Globus pallidus (tissue), 1 donor: ENCODE measurements around the gene KIF5C.
A peak's percentile ranks its signal among the peaks of the same experiment; 100 is the strongest.

Experiments used
- DNase-seq: peaks from one replicate; pipeline ENCODE4 v3.0.0-alpha.2; 2015; ENCODE audit warnings: low spot score

KIF5C gene

DNA sequence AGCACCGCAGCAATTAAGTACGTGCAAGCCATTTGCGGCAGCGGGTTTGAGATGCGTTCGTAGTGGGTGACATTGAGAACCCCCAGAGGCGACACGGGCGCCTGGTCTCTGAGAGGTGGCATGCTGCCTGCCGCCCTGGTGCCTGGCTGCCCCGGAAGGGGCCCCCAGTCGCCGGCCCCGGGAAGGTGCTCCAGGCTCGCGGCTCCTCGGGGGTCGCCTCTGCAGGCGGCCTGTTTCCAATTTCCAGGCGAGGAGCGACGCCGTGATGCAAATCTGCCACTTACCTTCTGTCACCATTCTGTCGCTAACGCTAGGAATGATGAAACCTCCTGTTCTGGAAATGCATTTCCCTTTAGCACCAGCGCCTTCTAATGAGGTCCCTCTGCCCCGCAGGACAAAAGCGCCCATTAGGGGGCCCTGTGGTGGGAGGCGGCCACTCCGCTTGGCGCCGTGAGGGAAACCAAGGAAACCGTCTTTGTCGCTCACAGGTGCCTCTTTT lies 13.0 kb downstream of the KIF5C start:
- DNase-seq, result no peak

- no peak for DNase-seq
Observed at GRCh38 chr2:148888986-148889385, 14.0 kb downstream of the KIF5C start.

GRCh38 chr2:148893906-148894305 lies 18.9 kb downstream of the KIF5C start:
- DNase-seq, result no peak

- DNase-seq, result no peak
Observed at GRCh38 chr2:148896136-148896535, 21.1 kb downstream of the KIF5C start.

DNA sequence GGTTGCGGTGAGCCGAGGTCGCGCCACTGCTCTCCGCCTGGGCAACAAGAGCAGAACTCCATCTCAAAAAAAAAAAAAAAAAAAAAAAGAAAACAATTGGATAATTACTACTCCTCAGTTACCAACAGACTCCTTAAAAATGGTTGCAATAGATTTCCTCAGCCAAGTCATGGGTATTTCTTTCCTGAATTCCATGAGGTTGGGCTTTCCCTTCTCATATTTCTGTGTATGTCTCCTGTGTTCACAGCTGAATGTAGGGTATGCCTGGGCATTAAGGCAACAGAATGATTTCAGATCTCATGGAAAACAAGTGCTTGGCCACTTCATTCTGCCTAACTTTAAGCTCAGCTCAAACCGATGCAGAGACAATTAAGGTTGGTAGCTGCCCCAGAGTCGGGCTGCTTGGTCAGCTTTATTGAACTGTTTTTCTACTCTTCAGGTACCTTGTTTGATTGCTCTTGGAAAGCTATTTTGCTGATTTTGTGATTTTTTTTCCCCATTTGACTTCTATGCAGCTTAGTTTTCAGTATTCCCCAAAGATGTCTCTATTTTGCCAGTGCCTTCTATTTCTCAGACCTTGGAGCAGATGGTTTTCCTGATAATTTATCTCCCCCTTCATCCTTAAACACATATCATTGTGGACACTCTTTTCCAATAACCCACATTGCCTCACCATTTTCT lies 24.8 kb downstream of the KIF5C start:
- no peak for DNase-seq

DNA sequence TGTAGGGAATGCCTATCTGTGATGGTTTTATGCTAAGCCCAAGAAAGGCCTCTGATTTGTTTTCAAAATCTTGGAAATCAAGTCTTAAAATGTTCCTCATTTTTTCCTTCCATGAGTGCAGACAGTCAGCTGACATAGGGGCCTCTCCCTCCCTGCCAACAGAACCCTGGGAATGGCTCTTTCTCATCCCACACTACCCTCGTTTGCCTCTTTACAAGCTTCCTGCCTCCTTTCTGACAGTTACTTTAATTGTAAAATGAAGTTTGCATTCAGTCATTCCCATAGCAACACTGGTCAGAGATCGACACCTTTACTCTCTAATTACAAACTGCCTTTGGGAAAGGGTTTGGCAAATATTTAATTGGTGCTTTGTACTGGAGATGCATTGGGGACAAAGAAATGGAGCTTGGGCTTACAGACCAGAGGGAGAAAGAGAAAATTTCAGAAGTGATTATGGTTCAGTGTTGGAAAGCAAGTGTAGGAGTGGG lies 25.4 kb downstream of the KIF5C start:
- no peak for DNase-seq

DNA sequence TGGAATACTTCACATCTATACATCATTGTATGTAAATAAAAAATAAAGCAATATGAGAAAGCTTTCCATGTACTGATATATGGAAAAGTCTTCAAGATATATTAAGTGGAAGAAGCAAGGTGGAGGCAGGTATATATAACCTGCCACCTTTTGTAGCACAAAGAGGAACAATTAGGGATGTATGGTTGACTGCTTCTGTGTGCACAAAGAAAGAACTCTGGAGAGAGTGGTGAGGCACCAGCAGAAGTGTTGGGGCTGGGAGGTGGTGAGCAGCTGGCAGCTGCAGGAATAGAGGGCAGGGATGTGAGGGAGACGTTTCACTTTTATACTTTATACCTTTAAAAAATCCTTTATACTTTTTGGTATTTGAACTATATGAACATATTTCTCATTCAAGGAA lies 26.1 kb downstream of the KIF5C start:
- DNase-seq, result no peak

DNA sequence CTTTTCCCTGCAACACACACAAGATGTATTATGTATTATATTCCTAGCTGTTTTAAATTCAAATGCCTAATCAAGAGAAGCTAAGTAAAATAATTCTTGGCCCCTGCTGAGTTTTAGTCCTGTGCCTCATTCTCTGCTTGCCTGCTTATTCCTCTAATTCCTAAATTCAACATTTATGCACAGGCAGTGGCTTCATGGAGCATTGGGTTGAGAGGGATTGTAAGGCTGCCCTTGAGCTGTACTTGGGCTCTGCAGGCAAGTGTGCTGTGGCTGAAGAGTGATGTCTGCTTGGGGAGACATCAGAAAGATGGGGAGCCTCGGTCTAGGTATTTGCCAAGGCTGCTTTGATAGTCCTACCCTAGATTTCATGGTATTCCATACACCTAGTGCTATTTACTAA lies 27.8 kb downstream of the KIF5C start:
- DNase-seq, result no peak

DNA sequence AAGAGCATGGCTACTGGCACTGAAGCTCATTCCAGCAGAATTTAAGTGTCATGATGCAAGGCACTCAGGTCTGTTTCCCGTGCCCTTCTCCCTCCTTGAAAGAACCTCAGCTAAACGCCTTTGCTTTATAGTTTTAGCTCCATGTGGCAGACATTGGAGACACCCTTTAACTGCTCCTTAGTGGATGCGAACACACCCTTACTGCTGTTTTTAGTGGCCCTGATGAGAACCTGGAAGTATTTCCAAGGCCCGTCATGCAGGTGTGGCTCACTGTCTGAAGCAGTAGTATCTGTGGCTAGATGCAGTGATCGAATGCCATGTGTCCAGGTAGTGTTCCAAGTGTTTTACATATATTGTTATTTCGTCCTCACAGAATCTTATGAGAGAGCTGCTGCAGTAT lies 28.3 kb downstream of the KIF5C start:
- no peak for DNase-seq

DNA sequence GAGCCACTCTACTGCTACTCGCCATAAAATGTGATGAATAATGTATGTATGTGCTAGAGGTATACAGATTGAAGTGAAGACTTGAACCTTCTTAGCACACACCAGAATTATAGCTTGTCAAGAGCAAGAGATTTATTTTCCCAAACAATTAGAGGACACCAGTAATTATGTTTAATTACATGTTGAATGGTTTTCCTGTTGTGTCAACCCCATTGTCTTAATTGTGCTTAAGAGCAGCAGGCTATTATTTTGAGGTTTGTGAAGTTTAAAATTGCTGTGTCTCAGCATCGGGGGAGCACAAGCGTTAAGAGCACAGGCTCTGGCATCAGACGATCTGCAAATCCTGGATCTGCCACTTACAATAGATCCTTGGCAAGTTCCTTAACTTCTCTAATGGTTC lies 29.0 kb downstream of the KIF5C start:
- no peak for DNase-seq

DNA sequence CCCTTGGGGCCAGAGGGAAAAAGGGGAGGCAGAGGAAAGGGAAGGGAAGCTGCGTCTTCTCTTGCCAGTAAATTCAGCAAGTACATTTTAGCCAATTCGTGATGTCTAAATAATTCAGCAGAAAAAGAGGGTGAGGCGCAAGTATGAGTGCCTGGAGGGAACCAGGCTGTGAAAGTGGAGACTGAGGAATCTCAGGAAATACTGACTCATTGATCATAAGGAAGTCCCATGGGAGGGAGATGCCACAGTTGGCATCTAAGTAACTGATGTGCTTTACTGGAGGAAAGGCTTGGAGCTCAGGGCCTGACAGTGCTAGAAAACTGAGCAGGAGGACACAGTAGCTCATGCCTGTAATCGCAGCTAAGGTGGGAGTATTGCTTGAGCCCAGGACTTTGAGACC lies 31.1 kb downstream of the KIF5C start:
- no peak for DNase-seq

GRCh38 chr2:148907085-148907785 lies 32.2 kb downstream of the KIF5C start:
- DNase-seq, result no peak

DNA sequence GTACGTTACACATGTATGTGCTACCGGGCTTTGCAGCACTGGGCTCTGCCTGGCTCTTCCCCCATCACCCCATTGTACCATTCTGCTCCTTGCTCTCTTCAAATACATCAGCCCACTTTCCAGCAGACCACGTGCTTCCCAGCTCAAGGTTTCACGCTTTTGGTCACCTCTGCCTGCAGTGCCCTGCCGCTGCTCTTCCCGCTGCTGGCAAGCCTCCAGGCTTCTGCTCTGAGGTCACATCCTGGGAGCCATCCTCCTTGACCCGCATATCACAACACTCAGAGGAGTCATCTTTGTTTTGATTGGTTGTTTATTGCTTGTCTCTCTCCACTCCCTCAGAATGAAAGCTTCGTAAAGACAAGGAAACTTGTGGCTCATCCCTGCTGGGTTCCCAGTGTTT lies 34.1 kb downstream of the KIF5C start:
- DNase-seq, result peak; percentile 70

GRCh38 chr2:148913061-148913460 lies 38.0 kb downstream of the KIF5C start:
- no peak for DNase-seq

- DNase-seq, result no peak
Observed at GRCh38 chr2:148913492-148913891, 38.5 kb downstream of the KIF5C start.

DNA sequence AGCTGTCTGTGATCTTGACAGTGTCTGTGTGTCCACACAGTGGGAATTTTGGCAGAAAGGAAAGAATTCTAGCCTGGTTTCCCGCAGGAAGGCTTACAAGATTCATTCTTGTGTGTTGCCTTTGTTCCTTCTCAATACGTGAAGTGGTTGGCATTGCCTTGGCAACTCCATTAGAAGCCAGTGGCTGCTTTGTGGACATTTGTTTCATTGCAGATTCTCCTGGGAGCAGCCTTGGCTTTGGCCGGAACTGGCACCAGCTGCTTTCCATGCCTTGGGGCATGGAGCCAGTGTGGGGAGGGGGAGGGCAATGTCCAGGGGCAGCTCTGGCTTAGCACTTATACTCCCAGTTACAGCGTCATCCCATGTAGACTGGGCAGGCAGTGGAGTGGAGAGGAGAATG lies 39.4 kb downstream of the KIF5C start:
- DNase-seq, result peak; percentile 37

DNA sequence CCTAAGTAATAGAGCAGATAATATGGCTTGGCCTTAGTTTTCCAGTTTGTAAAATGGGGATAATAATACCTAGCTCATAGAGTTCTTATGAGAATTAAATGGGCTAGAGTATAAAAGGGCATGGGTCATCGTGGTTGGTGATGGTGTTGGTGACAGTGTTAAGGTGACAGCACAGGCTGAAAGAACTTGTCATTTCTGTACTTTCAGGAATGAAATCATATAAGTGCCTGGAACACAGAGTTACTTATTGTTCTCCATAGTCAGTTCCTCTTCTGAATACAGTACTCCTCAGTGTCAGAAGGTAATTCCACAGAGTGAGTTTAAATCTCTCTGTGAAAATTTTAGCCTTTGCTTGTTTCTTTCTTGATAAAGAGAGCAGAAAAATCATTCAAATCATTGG lies 42.4 kb downstream of the KIF5C start:
- no peak for DNase-seq

GRCh38 chr2:148918554-148918953 lies 43.5 kb downstream of the KIF5C start:
- no peak for DNase-seq

GRCh38 chr2:148920559-148920958 lies 45.5 kb downstream of the KIF5C start:
- DNase-seq, result no peak

- no peak for DNase-seq
Observed at GRCh38 chr2:148922062-148922461, 47.0 kb downstream of the KIF5C start.

DNA sequence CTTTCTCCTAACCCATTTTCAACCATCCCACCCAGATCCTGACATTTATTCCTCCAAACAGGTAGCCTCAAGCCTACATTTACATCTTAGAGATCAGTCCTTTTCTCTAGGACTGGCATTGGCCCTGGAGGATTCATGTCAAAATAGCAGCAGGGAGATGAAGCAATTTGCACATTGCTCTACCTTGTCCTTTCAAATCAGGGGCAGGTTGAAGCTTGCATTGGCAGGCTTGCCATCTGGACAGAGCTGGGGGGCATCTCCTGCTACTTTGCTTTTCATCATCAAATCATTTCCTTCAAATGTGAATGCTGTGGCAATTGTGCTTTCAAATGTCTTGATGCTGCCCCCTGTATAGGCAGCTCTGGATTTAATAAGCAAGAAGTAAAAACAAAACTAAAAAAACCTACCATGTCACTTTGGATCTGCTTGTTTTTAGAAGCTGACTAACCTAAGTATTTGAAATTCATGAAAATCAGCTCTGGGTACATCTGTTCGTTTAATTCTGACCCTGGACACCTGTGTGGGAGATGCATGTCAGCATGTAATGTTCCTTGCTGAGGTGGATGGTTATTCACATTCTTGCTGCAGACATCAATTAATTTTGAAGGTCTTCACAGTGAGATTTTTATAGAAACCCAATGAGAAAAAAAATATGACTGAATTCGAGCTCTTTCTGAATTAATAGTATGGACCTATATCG lies 47.9 kb downstream of the KIF5C start:
- DNase-seq, result no peak

DNA sequence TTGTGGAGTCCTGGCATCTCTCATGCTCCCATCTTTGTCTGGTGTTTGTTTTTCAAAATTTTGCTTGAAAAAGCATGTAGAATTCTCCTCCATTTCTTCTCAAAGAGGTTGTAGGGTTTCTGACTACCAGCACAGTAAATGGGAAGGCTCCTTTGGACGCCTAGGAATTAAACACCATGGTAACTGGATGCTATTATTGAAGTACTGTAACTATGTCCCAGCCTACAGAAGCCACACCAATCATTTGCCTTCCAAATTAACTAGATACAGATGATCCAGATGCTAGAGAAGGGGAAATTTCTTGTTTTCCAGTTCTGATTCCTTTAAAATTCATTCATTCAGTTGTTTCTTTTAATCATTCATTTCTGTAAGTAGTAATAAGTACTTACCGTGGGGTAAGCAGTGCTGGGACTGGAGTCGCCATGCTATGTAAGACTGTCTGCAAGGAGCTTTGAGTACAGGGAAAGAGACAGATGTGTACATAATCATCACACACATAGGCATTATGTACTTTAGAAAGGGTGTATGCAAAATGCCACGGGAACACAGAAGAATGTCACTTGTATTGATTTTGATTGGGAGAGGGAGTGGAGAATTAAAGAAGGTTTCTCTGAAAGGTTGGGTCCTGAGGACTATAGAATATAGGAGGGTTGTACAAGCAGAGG lies 49.6 kb downstream of the KIF5C start:
- DNase-seq, result no peak
